Left forelimb (tissue), 1 donor: ENCODE results near the gene ZNF683.
"Not testable (repeated sequence)": the region's sequence is repeated elsewhere in the genome, so short reads cannot be mapped to it uniquely, and the experiment has no call there.

ENCODE experiments used
- DNase-seq: peaks from one replicate; pipeline ENCODE4 v3.0.0-alpha.2; 2018; ENCODE audit warnings: low spot score

Gene ZNF683

GRCh38 chr1:26372611-26373010 lies at the start of gene ZNF683:
ZNF683 (minus strand) TSS chr1:26372750; CDS start chr1:26368571, 4,179 bp downstream.
- not testable (repeated sequence) for DNase-seq

DNA sequence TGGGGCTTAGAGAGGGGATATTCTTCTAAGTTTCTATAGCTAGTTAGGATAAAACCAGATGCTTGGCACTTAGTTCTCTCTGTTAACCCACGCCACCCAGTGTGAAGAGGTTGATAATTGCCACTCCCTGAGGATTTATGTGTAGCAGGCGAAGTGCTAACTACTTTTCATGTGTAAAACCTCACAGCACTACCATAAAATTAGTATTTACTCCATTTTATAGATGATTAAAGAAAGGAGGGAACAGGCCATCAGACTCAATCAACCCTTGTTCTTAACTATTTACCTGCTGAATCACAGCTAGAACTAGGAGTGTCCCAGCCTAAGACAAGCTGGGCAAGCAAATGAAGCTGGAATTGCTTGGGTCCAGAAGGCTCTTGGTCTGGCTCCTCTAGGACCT lies 46.9 kb upstream of the ZNF683 start:
- no peak for DNase-seq

- DNase-seq = no peak
Measured at GRCh38 chr1:26418865-26419349, 46.4 kb upstream of the ZNF683 start.

GRCh38 chr1:26417111-26417759 lies 44.7 kb upstream of the ZNF683 start:
- DNase-seq = no peak

GRCh38 chr1:26413031-26413430 lies 40.5 kb upstream of the ZNF683 start:
- no peak for DNase-seq

GRCh38 chr1:26412180-26412840 lies 39.8 kb upstream of the ZNF683 start:
- DNase-seq = no peak

DNA sequence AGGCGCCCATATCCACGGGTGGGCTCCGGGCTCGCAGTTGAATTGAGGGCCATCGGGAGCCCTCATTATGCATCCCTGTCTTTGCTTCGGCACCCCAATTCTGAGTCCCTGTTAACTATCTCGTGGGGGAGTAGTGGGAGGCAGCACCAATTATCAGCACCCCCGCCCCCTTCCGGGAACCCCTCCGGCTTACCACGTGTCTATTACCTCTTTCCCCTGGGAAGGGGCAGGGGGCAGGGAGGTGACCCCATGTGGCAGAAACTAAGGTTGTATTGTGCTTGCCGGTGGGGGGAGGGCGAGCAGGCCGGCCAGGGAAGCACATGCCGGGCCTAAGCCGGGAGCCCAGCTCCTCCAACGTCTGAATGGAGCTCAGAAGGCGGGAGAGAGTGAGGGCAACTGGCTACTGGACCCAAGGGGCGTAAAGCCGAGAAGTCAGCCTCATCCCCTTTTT lies 39.1 kb upstream of the ZNF683 start:
- DNase-seq = no peak

DNA sequence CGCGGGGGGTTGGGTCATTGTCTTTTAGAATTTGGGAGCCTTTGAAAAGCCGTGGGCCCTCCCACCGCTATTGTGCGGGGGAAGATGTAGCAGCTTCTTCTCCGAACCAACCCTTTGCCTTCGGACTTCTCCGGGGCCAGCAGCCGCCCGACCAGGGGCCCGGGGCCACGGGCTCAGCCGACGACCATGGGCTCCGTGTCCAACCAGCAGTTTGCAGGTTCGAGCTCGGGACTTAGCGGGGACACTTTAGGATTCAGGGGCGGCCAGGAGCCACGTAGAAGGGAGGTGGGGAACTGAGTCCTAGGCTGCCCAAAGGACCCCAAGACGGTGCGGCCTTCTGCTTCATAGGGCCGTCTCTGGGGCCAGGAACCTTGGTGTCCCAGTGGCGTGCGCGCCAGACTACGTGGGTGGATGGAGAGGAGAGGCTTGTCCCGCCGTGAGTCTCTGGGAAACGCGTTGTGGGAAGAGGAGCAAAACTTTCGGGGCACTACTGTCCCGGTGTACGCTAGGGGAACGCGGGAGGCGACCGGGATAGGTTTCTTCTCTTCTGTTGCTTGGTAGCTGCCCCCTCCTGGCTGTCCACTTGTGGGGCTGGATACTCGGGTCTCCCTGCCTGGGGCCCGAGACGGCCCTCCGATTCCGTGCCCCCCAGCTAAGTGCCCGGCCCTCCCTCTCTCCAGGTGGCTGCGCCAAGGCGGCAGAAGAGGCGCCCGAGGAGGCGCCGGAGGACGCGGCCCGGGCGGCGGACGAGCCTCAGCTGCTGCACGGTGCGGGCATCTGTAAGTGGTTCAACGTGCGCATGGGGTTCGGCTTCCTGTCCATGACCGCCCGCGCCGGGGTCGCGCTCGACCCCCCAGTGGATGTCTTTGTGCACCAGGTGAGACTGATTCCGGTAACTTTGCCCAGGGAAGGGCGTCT lies 38.4 kb upstream of the ZNF683 start, which contains the start of gene LIN28A:
Gene LIN28A, plus strand, starts transcription at position 112 of the 918 bp plus-strand sequence. Its CDS starts 75 bp downstream, at position 187.
- DNase-seq = no peak

- DNase-seq = no peak
Measured at GRCh38 chr1:26409191-26409807, 36.7 kb upstream of the ZNF683 start.

DNA sequence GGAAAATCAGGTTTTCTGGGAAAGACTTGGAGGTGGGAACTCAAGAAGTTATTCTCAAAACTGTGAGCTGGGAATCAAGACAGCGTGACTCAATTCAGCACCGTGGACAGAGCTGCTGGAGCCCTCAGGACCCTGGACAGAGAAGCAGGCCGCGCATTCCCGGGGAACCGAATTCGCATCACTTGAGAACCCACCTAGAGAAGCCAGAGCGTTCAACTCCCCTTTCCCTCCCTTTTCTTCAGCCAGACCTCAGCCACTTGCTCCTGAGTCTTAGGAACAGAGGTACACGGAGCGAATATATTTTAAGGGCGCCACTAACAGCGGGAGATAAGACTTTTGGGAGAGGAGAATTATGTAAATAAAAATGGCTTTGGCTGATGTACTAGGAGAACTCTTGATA lies 36.1 kb upstream of the ZNF683 start:
- peak; percentile 89 for DNase-seq

DNA sequence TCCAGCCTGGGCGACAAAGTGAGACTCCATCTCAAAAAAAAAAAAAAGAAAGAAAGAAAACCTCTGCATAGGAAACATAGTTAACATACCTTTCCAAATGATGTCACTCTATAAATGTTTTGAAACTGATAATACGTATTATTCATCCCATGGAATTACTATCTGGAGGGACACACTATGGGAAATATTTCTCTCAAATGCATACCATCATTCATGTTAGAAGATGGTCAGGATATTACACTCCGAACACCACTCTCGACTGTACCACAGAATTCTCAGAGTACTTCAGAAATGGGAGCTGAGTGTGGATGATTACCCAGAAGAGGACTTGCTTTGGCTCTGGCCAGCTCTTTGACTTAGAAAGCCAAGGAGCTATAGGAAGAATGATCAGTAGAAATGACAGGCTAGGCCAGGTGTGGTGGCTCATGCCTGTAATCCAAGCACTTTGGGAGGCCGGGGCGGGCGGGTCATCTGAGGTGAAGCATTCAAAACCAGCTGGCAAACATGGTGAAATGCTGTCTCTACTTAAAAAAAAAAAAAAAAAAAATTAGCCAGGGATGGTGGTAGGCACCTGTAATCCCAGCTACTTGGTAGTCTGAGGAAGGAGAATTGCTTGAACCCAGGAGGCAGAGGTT lies 32.8 kb upstream of the ZNF683 start:
- no peak for DNase-seq

DNA sequence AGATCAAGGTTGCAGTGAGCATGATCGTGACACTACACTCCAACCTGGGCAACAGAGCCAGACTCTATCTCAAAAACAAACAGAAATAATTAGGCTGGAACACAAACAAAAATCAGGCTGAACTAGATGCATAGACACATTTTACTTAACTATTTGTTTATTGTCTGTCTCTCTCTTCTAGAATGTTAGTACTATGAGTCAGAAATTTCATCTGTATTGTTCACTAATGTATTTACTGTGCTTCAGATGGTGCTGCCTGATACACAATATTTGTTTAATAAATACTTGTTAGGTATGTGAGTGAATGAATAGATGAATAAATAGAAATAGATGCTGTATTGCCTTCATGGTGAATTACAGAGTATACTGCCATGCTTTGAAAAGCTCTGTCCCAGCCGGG lies 32.1 kb upstream of the ZNF683 start:
- DNase-seq = no peak

GRCh38 chr1:26403656-26404055 lies 31.1 kb upstream of the ZNF683 start:
- DNase-seq = no peak

DNA sequence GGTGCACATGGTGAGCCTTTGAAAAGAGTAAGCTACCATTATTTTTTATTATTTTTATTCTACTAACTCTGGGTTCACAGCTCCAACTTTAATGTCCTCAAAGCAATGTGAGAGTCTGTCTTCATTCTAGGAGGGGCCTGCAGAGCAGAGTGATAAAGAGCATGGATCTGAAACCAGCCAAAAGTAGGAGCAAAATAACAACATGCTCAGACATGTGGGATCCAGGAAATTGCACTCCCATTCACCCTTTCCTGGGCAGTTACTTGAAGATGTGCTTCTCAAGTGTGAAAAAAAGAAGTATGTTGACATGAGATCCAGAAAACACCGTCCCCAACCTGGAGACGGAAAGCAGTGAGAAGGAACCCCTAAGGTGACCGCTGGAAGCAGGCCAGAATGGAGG lies 29.3 kb upstream of the ZNF683 start:
- DNase-seq = no peak

DNA sequence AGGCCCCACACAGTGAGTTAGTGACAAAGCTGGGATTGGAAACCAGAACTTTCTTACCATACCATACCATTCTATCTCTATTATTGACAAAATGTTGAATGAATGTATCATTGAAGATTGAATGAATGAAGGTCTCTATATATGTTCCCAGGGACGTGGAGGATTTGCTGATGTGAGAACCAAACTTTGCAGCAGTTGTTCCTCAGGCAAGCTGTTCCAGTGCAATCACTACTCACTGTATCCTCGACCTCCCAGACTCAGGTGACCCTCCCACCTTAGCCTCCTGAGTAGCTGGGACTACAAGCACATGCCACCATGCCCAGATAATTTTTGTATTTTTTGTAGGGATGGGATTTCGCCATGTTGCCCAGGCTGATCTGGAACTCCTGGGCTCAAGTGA lies 26.5 kb upstream of the ZNF683 start:
- no peak for DNase-seq

GRCh38 chr1:26395754-26396153 lies 23.2 kb upstream of the ZNF683 start:
- no peak for DNase-seq

GRCh38 chr1:26391450-26391849 lies 18.9 kb upstream of the ZNF683 start:
- no peak for DNase-seq

GRCh38 chr1:26389604-26390247 lies 17.2 kb upstream of the ZNF683 start:
- no peak for DNase-seq

DNA sequence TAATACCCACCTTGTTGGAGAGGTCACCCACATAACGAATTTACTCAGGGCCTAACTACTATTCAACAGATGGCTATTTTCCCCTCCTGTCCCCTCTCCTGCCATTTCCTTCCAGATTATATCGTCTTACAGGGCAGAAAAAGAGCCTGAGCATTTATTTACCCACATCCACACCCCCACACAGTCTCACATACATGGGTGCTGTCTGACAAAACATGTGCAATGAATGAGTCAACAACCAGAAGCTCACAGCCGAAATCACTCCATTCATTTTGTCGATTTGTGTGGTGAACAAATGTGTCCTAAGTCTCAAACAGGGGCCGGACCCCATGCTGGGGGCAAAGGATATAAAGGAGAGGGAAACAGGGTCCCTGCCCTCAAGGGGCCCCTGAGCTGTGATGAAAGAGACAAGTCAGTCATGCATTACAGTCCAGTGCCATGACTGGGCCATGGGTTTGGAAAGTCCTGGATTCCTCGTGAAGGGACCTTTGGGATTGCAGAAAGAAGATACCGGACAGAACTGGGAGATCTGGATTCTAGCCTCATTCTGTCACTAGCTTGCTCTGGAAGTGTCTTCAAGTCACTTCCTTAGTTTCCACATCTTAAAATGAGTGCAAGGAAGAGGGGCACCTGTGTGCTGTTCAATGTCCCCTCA lies 16.4 kb upstream of the ZNF683 start:
- no peak for DNase-seq

DNA sequence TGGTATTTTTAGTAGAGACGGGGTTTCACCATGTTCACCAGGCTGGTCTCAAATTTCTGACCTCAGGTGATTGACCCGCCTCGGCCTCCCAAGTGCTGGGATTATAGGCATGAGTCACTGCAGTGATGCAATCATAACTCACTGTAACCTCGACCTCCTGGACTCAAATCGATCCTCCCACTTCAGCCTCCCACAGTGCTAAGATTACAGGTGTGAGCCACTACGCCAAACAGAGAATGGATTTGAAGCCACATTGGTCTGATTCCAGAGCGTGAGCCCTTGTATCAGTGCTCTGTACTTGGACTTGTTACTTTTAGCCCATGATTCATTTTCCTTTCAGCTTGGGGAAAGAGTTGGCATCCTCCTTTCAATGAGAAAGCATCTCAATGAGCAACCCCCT lies 14.9 kb upstream of the ZNF683 start:
- no peak for DNase-seq
